T47D (cell line): Measurements from ENCODE around the gene DMRT1.
A peak's percentile ranks its signal among the peaks of the same experiment; 100 is the strongest.

Source experiments
- DNase-seq, 2 experiments: peaks; one replicate each; pipeline versions ENCODE4 v3.0.0 to v3.0.0-alpha.2; 2011 to 2012; ENCODE audit warnings: low read depth in 1 of 2, low spot score in 1 of 2
- JUND ChIP-seq: IDR thresholded peaks from 2 replicates; pipeline ENCODE4 v1.6.1; 2012; ENCODE audit warnings: low read depth
- in situ Hi-C: cut with HindIII; loops from 2 replicates; pipeline ENCODE4 v1.10.0; 2016; ENCODE audit warnings: low sequenced_read_pairs, low pct_unique_long_range_greater_than_20kb

The DMRT1 gene

GRCh38 chr9:948497-948896 lies 107.0 kb downstream of the DMRT1 start:
- in situ Hi-C loops = no loop called here
- no peak for TF ChIP-seq JUND
- DNase-seq = no peak

GRCh38 chr9:950139-950538 lies 108.6 kb downstream of the DMRT1 start:
- in situ Hi-C loops = no loop called here
- TF ChIP-seq JUND = no peak
- DNase-seq = no peak

- in situ Hi-C loops = no loop called here
- DNase-seq = no peak
- no peak for TF ChIP-seq JUND
Observed at GRCh38 chr9:952546-952945, 111.0 kb downstream of the DMRT1 start.

GRCh38 chr9:959105-959504 lies 117.6 kb downstream of the DMRT1 start:
- no peak for DNase-seq
- TF ChIP-seq JUND = no peak
- in situ Hi-C loops = no loop called here

GRCh38 chr9:959914-960313 lies 118.4 kb downstream of the DMRT1 start:
- DNase-seq = peak in 1 of 2 experiments; percentile 48
- no peak for TF ChIP-seq JUND
- in situ Hi-C loops = no loop called here

- in situ Hi-C loops = no loop called here
- no peak for TF ChIP-seq JUND
- DNase-seq = no peak
Observed at GRCh38 chr9:962023-962422, 120.5 kb downstream of the DMRT1 start.

GRCh38 chr9:965497-965896 lies 124.0 kb downstream of the DMRT1 start:
- no peak for TF ChIP-seq JUND
- in situ Hi-C loops = no loop called here
- DNase-seq = no peak

GRCh38 chr9:966870-967269 lies 125.4 kb downstream of the DMRT1 start:
- TF ChIP-seq JUND = no peak
- no peak for DNase-seq
- in situ Hi-C loops = no loop called here

- peak; percentile 46 to 63 for DNase-seq
- TF ChIP-seq JUND = no peak
- in situ Hi-C loops = no loop called here
Observed at GRCh38 chr9:967436-967835, 125.9 kb downstream of the DMRT1 start.

GRCh38 chr9:967903-968641 lies 126.6 kb downstream of the DMRT1 start:
- peak; percentile 56 to 78 for DNase-seq
- TF ChIP-seq JUND = no peak
- in situ Hi-C loops = no loop called here

- no peak for TF ChIP-seq JUND
- in situ Hi-C loops = no loop called here
Observed at GRCh38 chr9:969310-970150, 128.0 kb downstream of the DMRT1 start.

GRCh38 chr9:970151-970996 lies 128.9 kb downstream of the DMRT1 start:
- in situ Hi-C loops = no loop called here

More at GRCh38 chr9:969310-970150, 128.0 kb downstream of the DMRT1 start:
- DNase-seq = no peak

More at GRCh38 chr9:970151-970996, 128.9 kb downstream of the DMRT1 start:
- TF ChIP-seq JUND = no peak
- DNase-seq = no peak
